PC-9 (cell line): ENCODE results near the gene EIF4G2. TPM values are rescaled to one million over a fixed set of nuclear protein-coding genes. Genes with fewer than 3 reads are reported as not detected.

ENCODE experiments used
- BruUV-seq: library from RNA; stranded (reverse); fragments of 400-500 nt; replicated peaks from 2 replicates; lab custom pipeline; 2021; lab: Mats Ljungman, UMichigan
- CTCF ChIA-PET: fragments of 300-600 bp; sonication (Branson Sonifier 250); formaldehyde crosslinking; loops from one replicate; lab custom pipeline; 2022; ENCODE audit warnings: antibody characterized with exemption; lab: Charles Lee
- POLR2A ChIA-PET: fragments of 300-600 bp; sonication (Branson Sonifier 250); formaldehyde crosslinking; loops from one replicate; lab custom pipeline; 2022; ENCODE audit warnings: antibody characterized with exemption; ENCODE audit not compliant: unreplicated experiment; lab: Charles Lee
- DNase-seq, 2 experiments: peaks; one replicate each; pipeline versions ENCODE4 v3.0.0 to v3.0.0-alpha.2; 2015 to 2022; ENCODE audit warnings: mixed read lengths in 1 of 2
- H2AFZ ChIP-seq: fragments of 200-600 bp; sonication (generic); 2 replicates; pipeline ENCODE4 v1.8.1; 2017; ENCODE audit warnings: antibody characterized with exemption
- H3F3A ChIP-seq: fragments of 200-600 bp; sonication (generic); 2 replicates; pipeline ENCODE4 v1.8.1; 2017; ENCODE audit warnings: antibody characterized with exemption, mild to moderate bottlenecking, low read depth; ENCODE audit not compliant: insufficient read depth
- H3K27ac ChIP-seq: fragments of 200-600 bp; sonication (generic); 2 replicates; pipeline ENCODE4 v1.6.1; 2016; ENCODE audit warnings: mixed run types
- H3K27me3 ChIP-seq: fragments of 200-600 bp; sonication (generic); 2 replicates; pipeline ENCODE4 v1.6.1; 2016; ENCODE audit warnings: low read depth, mixed run types; ENCODE audit not compliant: insufficient read depth
- H3K36me3 ChIP-seq: fragments of 200-600 bp; sonication (generic); 2 replicates; pipeline ENCODE4 v1.6.1; 2016; ENCODE audit warnings: low read depth, mixed run types
- H3K4me1 ChIP-seq: fragments of 200-600 bp; sonication (generic); replicated peaks from 2 replicates; pipeline ENCODE4 v1.6.1; 2016; ENCODE audit warnings: mixed run types; ENCODE audit not compliant: insufficient read depth
- H3K4me2 ChIP-seq: fragments of 200-600 bp; sonication (generic); 2 replicates; pipeline ENCODE4 v1.6.1; 2017; ENCODE audit warnings: mixed run types
- H3K4me3 ChIP-seq: fragments of 200-600 bp; sonication (generic); 2 replicates; pipeline ENCODE4 v1.6.1; 2016; ENCODE audit warnings: mixed run types
- H3K79me2 ChIP-seq: fragments of 200-600 bp; sonication (generic); 2 replicates; pipeline ENCODE4 v1.6.1; 2017; ENCODE audit warnings: low read depth, mixed run types
- H3K9me2 ChIP-seq: fragments of 200-600 bp; sonication (generic); 2 replicates; pipeline ENCODE4 v1.8.1; 2017; ENCODE audit warnings: mild to moderate bottlenecking; ENCODE audit not compliant: insufficient read depth
- H3K9me3 ChIP-seq: fragments of 200-600 bp; sonication (generic); 2 replicates; pipeline ENCODE4 v1.8.1; 2016; ENCODE audit warnings: low read depth; ENCODE audit not compliant: insufficient read depth
- H4K20me1 ChIP-seq: fragments of 200-600 bp; sonication (generic); 2 replicates; pipeline ENCODE4 v1.8.1; 2017; ENCODE audit not compliant: insufficient read depth
- CTCF ChIP-seq: fragments of 200-600 bp; sonication (generic); conservative IDR thresholded peaks from 2 replicates; pipeline ENCODE4 v1.6.1; 2017; ENCODE audit warnings: mixed run types, antibody characterized with exemption, mild to moderate bottlenecking, moderate library complexity
- EZH2 ChIP-seq: fragments of 200-600 bp; sonication (generic); IDR thresholded peaks from 2 replicates; pipeline ENCODE4 v1.8.0; 2017; ENCODE audit warnings: antibody characterized with exemption, low read depth
- intact Hi-C: fragments of 100-400 bp; cut with micrococcal nuclease; formaldehyde crosslinking; loops from one replicate; pipeline ENCODE4 v1.10.0; 2022; ENCODE audit not compliant: unreplicated experiment
- total RNA-seq: library from RNA; stranded (reverse); gene quantifications from 2 replicates; pipeline ENCODE4 v1.2.3, GENCODE V29; 2021

Gene EIF4G2
- total RNA-seq, 1 experiment from 2014 or later: 353 TPM

- intact Hi-C loops: no loop called here
- Histone ChIP-seq H3K36me3 (peaks cover 37% of the 10 kb centered on the region), H3K9me3 (no peaks in the 10 kb centered on the region), H3F3A (peaks cover 71% of the 10 kb centered on the region), H3K27me3 (no peaks in the 10 kb centered on the region), H2AFZ (no peak overlapping the region), H3K4me2 (no peak overlapping the region), H4K20me1 (no peaks in the 10 kb centered on the region), H3K4me3 (no peak overlapping the region), H3K9me2 (no peaks in the 10 kb centered on the region), H3K4me1 (no peaks in the 10 kb centered on the region), H3K79me2 (no peaks in the 10 kb centered on the region), H3K27ac (no peak overlapping the region)
- POLR2A ChIA-PET: no interaction called here
- no TSS peak for BruUV-seq
- CTCF ChIA-PET: no interaction called here
- DNase-seq: no peak
- TF ChIP-seq CTCF: no peak
- no peak for TF ChIP-seq EZH2
Observed at GRCh38 chr11:10797531-10797930, 11.2 kb downstream of the EIF4G2 start.

- POLR2A ChIA-PET: interaction anchor here (0.5 kb wide), 1 partner anchor 1183 kb away, joined by 7 read pairs; no protein-coding TSS in a partner anchor
- H3K4me2 ChIP-seq: no peak overlapping the region
- no peaks in the 10 kb centered on the region for H3K79me2 ChIP-seq
- no peaks in the 10 kb centered on the region for H4K20me1 ChIP-seq
- no TSS peak for BruUV-seq
- CTCF ChIA-PET: no interaction called here
- peaks cover 66% of the 10 kb centered on the region for H3F3A ChIP-seq
- no peaks in the 10 kb centered on the region for H3K27me3 ChIP-seq
- peaks cover 33% of the 10 kb centered on the region for H3K36me3 ChIP-seq
- TF ChIP-seq EZH2 (no peak), CTCF (no peak)
- H3K4me3 ChIP-seq: no peak overlapping the region
- no peaks in the 10 kb centered on the region for H3K4me1 ChIP-seq
- DNase-seq: no peak
- intact Hi-C loops: no loop called here
- H3K9me3 ChIP-seq: no peaks in the 10 kb centered on the region
- no peak overlapping the region for H3K27ac ChIP-seq
- H2AFZ ChIP-seq: no peak overlapping the region
- H3K9me2 ChIP-seq: no peaks in the 10 kb centered on the region
Observed at GRCh38 chr11:10797001-10797400, 11.7 kb downstream of the EIF4G2 start.

GRCh38 chr11:10796191-10796590, 12.5 kb downstream of the EIF4G2 start:
- no peaks in the 10 kb centered on the region for H3K9me3 ChIP-seq
- H3K4me3 ChIP-seq: no peak overlapping the region
- no peaks in the 10 kb centered on the region for H4K20me1 ChIP-seq
- TF ChIP-seq CTCF: no peak
- no peak for TF ChIP-seq EZH2
- CTCF ChIA-PET: interaction anchor here (1.3 kb wide), 1 partner anchor 137 kb away, joined by 3 read pairs; no protein-coding TSS in a partner anchor
- no TSS peak for BruUV-seq
- no peaks in the 10 kb centered on the region for H3K79me2 ChIP-seq
- H2AFZ ChIP-seq: no peak overlapping the region
- peaks cover 25% of the 10 kb centered on the region for H3K36me3 ChIP-seq
- H3F3A ChIP-seq: peaks cover 58% of the 10 kb centered on the region
- no peak overlapping the region for H3K4me2 ChIP-seq
- intact Hi-C loops: no loop called here
- no peak for DNase-seq
- POLR2A ChIA-PET: no interaction called here
- no peak overlapping the region for H3K27ac ChIP-seq
- no peaks in the 10 kb centered on the region for H3K27me3 ChIP-seq
- no peaks in the 10 kb centered on the region for H3K4me1 ChIP-seq
- no peaks in the 10 kb centered on the region for H3K9me2 ChIP-seq
